ENCODE data around the gene MAMLD1. TPM values are rescaled to one million over a fixed set of nuclear protein-coding genes. Genes with fewer than 3 reads are reported as not detected.

The MAMLD1 gene
- total and polyA plus RNA-seq, 9 of the 15 experiments (the other 6 are each of a cell fraction or from before 2014, with no cell fraction given), result 0.12 to 0.18 TPM; not detected in 7

DNA sequence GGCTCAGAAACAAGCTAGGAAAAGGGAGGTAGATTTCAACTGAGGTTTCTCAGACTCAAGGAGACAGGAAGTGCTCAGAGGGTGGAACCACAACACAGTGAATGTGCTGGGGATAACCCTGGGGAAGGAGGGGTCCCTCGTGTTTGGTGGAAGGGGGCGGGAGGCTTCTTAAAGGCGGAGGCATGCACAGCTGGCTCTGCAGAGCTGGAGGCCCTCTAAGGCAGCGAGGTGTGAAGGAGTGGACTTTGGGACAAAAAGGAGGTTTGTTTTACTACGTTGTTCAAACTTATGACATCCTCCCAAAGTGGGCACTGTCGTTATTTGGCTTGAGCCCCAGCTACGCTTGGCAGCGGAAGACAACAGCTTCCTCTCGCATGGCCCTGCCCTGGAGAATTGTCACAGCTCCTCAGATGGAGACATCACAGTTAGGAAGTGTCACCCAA, 183.6 kb downstream of the MAMLD1 start:
- intact Hi-C loops (cut with micrococcal nuclease) (no loop called here), in situ Hi-C loops (cut with MboI) (no loop called here)
- H3K9me1 ChIP-seq (ENCODE audit: control insufficient read depth, insufficient read depth, low read length), result peaks cover 3% of the 10 kb centered on the region
- no peaks in the 10 kb centered on the region for H3K36me3 ChIP-seq (ENCODE audit: control insufficient read depth, insufficient read depth, low read length)
- H3K27ac ChIP-seq (ENCODE audit: extremely low read depth, low read depth, low read length), result no peak overlapping the region
- WGBS (ENCODE audit: insufficient coverage, low coverage, missing lambda C conversion rate), result 64% methylated on average over 8 of the region's 9 CpGs
- H3K27me3 ChIP-seq (ENCODE audit: control insufficient read depth in 2 of 2, insufficient read depth in 2 of 2, low read length in 2 of 2), result peaks cover 0 to 10% of the 10 kb centered on the region in 2 experiments; a peak in 3 of 5 replicates
- H3K9me3 ChIP-seq (replicated peaks; ENCODE audit: control insufficient read depth, insufficient read depth, low read depth, low read length), result no peaks in the 10 kb centered on the region
- ChIA-PET CTCF (ENCODE audit: low intra/inter-chr PET ratio) (no interaction called here), POLR2A (interaction anchor here (1.0 kb wide), 1 partner anchor 44 kb away, joined by 4 read pairs; no protein-coding TSS in a partner anchor)
- no TSS peak for BruUV-seq (replicated peaks)
- H3K4me3 ChIP-seq, result no peak overlapping the region
- H2AFZ ChIP-seq (ENCODE audit: low read depth, low read length), result peak overlapping the region; percentile 94; the same call in 1 of the 2 replicates
- no peaks in the 10 kb centered on the region for H4K20me1 ChIP-seq (replicated peaks; ENCODE audit: control insufficient read depth, insufficient read depth, low read length)
- FAIRE-seq, result no peak
- ATAC-seq, result no peak
- H3K4me1 ChIP-seq (replicated peaks in 1 of 2; ENCODE audit: control insufficient read depth in 2 of 2, insufficient read depth in 2 of 2, low read length in 2 of 2), result peaks cover 4 to 10% of the 10 kb centered on the region in 2 experiments; a peak in 3 of 5 replicates
- no peak for DNase-seq (ENCODE audit: extremely low read depth in 1 of 4, low spot score in 3 of 4)
- TF ChIP-seq, protein P1, sequence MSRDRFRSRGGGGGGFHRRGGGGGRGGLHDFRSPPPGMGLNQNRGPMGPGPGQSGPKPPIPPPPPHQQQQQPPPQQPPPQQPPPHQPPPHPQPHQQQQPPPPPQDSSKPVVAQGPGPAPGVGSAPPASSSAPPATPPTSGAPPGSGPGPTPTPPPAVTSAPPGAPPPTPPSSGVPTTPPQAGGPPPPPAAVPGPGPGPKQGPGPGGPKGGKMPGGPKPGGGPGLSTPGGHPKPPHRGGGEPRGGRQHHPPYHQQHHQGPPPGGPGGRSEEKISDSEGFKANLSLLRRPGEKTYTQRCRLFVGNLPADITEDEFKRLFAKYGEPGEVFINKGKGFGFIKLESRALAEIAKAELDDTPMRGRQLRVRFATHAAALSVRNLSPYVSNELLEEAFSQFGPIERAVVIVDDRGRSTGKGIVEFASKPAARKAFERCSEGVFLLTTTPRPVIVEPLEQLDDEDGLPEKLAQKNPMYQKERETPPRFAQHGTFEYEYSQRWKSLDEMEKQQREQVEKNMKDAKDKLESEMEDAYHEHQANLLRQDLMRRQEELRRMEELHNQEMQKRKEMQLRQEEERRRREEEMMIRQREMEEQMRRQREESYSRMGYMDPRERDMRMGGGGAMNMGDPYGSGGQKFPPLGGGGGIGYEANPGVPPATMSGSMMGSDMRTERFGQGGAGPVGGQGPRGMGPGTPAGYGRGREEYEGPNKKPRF (IDR thresholded peaks at IDR 0.05; ENCODE audit: low read depth, low read length), result no peak
- TF ChIP-seq RFX1 (IDR thresholded peaks at IDR 0.05) (no peak), ZBTB1 (CRISPR knock-in tag; IDR thresholded peaks at IDR 0.05; ENCODE audit: borderline replicate concordance, low read depth) (no peak), SIRT6 (IDR thresholded peaks at IDR 0.05; ENCODE audit: low read depth, low read length) (no peak), ZNF57 (CRISPR knock-in tag; IDR thresholded peaks at IDR 0.05) (no peak), PHB (CRISPR knock-in tag; IDR thresholded peaks at IDR 0.05) (no peak), DNMT1 (IDR thresholded peaks at IDR 0.05) (no peak), EGR1 (conservative IDR thresholded peaks at IDR 0.05) (no peak), ZNF3 (CRISPR knock-in tag; IDR thresholded peaks at IDR 0.05) (no peak), HIVEP1 (CRISPR knock-in tag; IDR thresholded peaks at IDR 0.05) (no peak), CSDE1 (IDR thresholded peaks at IDR 0.05) (no peak), NBN (IDR thresholded peaks at IDR 0.05; ENCODE audit: low read depth) (no peak), HMGN3 (IDR thresholded peaks at IDR 0.05; ENCODE audit: borderline replicate concordance, extremely low read depth, insufficient read length, low read depth, low read length) (no peak), ELF1 (tag; IDR thresholded peaks at IDR 0.05) (no peak), BCOR (IDR thresholded peaks at IDR 0.05) (no peak), RFX7 (CRISPR knock-in tag; IDR thresholded peaks at IDR 0.05) (no peak)
- TF ChIP-seq, protein P2, sequence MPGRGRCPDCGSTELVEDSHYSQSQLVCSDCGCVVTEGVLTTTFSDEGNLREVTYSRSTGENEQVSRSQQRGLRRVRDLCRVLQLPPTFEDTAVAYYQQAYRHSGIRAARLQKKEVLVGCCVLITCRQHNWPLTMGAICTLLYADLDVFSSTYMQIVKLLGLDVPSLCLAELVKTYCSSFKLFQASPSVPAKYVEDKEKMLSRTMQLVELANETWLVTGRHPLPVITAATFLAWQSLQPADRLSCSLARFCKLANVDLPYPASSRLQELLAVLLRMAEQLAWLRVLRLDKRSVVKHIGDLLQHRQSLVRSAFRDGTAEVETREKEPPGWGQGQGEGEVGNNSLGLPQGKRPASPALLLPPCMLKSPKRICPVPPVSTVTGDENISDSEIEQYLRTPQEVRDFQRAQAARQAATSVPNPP (IDR thresholded peaks at IDR 0.05; ENCODE audit: borderline replicate concordance, insufficient read depth, insufficient read length), result no peak
- TF ChIP-seq, protein P3, sequence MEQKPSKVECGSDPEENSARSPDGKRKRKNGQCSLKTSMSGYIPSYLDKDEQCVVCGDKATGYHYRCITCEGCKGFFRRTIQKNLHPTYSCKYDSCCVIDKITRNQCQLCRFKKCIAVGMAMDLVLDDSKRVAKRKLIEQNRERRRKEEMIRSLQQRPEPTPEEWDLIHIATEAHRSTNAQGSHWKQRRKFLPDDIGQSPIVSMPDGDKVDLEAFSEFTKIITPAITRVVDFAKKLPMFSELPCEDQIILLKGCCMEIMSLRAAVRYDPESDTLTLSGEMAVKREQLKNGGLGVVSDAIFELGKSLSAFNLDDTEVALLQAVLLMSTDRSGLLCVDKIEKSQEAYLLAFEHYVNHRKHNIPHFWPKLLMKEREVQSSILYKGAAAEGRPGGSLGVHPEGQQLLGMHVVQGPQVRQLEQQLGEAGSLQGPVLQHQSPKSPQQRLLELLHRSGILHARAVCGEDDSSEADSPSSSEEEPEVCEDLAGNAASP (IDR thresholded peaks at IDR 0.05), result no peak
- TF ChIP-seq, protein P4, sequence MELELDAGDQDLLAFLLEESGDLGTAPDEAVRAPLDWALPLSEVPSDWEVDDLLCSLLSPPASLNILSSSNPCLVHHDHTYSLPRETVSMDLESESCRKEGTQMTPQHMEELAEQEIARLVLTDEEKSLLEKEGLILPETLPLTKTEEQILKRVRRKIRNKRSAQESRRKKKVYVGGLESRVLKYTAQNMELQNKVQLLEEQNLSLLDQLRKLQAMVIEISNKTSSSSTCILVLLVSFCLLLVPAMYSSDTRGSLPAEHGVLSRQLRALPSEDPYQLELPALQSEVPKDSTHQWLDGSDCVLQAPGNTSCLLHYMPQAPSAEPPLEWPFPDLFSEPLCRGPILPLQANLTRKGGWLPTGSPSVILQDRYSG (tag; conservative IDR thresholded peaks at IDR 0.05; ENCODE audit: low read depth), result no peak
- H3K9ac ChIP-seq (ENCODE audit: insufficient read depth in 1 of 2, low read depth in 2 of 2, low read length in 2 of 2), result no peak overlapping the region
- H3K4me2 ChIP-seq (ENCODE audit: insufficient read depth, low read length), result no peak overlapping the region
- H3K79me2 ChIP-seq (ENCODE audit: control insufficient read depth, insufficient read depth, low read length), result no peaks in the 10 kb centered on the region

Data from K562 (cell line).